ENCODE results near the gene SAMD1.
A peak's percentile ranks its signal among the peaks of the same experiment; 100 is the strongest.
"Not testable (repeated sequence)": the region's sequence is repeated elsewhere in the genome, so short reads cannot be mapped to it uniquely, and the experiment has no call there.

SAMD1 gene

DNA sequence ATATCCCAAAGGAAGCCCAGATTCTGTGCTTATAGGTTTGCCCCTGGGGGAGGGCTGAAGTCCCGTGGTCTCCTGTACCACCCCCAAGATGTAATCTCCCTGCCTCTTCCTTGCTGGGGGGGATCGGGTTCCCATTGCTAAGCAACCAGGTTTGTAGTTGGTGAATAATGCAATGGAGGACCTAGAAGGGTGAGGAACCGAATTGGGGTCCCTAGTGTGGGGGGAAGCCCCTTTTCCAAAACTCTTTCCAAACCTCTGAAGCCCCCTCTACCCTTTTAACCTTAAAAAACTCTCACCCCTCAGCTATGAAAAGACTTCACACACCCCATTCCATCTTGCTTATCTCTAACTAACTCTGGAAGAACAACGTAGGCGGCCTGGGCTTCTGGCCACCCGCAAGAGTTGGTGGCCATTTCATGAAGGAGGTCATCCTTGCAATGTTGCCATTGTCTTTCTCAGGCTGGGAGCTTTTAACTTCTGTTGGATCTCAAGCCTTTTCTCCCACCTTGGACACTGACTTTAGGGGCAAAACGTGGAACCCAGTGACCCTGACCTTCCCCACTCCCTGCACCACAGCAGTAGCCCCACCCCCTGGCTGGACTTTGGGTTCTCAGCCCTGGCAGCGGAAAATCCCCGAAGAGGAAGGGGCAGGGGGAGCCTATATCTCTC, 29.3 kb downstream of the SAMD1 start:
- no peak for DNase-seq (ENCODE audit: low spot score)

DNA sequence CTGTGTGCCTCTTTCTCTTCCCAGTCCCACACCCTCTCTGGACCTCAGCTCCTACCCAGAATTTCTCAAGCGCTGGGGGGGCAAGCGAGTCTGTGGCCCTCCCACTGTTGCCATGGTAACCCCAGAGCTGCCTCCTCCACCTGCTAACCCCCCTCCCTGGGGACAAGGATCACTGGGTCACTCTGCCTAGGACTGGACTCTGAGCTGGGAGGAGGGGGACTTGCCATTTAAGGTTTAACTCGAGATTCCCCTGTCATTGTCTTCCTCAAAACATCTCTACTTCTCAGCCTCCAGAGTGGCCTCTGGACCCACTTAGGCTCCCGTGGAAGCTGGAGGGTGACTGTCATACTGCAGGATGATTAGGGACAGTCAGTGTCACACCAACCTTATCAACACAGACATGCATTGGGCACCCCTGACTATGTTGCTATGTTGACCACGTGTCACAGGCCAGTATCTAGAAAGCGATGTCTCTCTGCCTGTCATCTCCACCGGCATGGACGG, 30.8 kb downstream of the SAMD1 start:
- no peak for DNase-seq (ENCODE audit: low spot score)

DNA sequence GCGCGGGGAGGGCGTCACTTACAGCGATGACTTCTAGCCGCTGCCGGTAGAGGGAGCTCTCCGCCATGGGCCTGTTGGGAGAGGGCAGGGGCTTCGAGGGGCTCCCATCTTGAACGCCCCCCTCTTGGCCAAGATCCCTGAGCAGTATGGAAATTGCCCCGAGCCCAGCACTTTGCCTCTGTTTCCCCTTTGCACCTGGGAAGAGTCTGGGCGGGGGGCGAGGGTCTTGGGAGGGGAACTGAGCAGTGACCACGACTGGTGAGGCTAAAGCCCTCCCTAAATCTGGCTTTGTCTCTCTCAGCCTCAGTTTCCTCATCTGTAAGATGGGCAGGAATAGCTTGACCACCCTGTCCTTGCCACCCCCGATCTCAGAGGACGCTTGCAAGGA, 31.5 kb downstream of the SAMD1 start:
- DNase-seq (ENCODE audit: low spot score) = no peak

DNA sequence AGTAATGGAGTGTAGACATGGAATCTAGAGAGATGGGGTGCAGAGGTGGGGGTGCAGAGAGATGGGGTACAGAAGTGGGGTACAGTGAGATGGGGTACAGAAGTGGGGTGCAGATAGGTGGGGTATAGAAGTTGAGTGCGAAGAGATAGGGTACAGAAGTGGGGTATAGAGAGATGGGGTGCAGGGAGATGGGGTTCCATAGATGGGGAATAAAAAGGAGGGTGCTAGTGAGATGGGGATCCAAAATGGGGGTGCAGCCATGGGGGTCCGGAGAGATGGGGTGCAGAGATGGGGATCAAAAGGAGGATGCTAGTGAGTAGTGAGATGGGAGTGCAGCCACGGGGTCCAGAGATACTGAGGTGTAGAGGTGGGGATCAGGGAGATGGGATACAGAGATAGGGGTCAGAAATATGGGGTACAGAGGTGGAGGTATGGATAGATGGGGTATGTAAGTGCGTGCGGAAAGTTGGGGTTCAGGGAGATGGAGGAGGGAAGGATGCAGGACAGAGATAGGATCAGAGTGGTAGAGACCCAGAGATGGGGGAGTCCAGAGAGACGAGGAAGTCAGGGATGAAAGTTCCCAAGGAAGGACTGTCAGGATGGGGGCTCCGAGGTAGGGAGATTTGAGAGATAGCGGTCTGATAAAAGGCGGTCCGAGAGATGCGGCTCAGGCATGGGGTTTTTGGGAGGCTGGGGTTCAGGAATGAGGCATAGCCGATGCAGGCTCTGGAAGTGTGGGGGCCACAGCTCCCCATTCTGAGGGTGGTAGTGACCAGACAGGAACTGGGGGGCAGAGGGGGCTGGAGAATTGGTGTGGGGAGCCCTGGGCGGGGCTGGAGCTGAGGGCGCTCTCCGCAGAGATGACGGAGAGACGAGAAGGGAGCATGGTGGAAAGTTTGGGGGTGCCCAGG, 32.1 kb downstream of the SAMD1 start:
- DNase-seq (ENCODE audit: low spot score) = no peak

DNA sequence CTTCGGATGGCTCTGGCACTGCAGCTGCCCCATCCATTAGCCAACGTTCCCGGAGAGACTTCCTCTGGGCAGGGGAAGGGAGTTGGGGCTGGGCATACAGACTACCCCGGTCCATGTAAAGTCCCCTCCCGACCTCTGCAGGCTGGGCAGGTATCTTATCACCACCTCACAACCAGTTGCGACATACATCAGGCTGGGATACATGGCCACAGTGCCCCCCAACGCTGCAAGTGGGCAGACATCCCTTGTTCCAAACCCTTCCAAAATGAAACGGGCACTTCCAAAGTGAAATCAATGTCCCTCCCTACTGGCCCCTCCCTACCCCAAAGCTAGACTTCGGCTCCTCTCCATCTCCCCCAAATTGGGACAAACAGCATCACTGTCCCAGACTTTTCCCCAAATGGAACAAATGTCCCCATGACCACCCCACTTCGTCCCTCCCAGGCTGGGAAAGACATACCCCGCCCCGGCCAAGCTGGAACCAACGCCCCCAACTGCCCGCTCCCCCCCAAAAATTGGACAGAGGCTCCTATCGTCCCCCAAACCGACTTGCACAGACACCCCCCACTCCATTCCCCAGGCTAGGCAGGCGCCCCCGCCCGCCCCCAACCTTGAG, 33.7 kb downstream of the SAMD1 start:
- no peak for DNase-seq (ENCODE audit: low spot score)

DNA sequence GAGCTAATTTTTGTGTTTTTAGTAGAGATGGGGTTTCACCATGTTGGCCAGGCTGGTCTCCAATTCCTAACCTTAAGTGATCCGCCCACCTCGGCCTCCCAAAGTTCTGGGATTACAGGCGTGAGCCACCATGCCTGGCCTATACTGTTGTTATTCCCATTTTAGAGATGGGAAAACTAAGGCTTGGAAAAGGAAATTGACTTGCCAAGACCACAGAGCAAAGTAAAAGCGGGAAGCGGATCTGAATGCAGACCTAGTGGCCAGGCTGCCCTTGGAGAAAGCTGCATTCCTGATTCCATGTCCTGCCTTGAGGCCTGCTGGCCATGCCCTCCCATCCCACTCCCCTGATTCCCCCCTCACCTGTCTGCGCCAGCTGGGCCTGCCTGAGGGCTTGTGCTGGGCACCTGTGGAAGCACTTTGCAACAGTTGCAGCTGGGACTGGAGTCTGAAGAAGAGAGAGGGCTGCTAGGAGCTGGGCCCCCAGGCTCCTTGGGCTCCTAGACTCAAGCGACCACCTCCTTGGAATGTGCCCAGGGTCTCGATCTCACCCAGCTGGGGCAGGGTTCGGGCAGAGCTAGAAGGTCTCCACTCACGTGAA, 34.4 kb downstream of the SAMD1 start:
- DNase-seq (ENCODE audit: low spot score) = no peak

DNA sequence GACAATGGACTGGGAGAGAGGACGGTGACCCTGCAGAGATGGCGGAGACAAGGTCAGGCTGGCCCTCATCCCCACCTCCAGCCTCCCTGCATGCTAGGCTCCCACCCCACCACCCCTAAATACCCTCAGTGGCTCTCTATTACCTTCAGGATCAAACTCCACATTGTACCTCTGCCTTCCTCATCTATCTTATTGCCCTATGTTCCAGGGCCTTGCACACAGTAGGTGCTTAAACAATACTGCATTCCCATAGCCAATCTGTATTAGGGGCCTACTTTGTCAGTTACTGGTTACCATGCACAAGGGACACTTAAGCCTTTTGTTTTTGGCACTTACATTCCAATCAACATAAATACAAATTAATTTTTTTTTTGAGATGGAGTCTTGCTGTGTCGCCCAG, 35.2 kb downstream of the SAMD1 start:
- no peak for DNase-seq (ENCODE audit: low spot score)

DNA sequence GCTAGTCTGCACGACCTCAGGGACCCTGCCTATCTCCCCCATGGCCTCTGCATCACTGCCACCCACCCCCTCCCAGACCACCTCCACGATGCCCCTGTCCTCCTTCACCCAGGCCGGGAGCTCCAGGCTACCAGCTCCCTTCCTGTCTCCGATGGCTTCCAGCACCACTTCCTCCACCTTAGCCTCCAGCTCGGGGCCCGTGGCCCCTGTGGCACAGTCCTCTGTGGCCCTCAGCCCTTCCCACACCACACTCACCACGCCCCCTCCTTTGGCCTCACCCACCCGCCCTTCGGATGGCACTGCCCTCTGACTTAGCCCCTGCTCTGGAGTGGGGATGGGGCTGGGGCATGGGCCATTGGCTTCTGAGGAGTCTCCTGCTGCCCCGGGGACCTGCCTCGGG, 35.8 kb downstream of the SAMD1 start:
- DNase-seq (ENCODE audit: low spot score) = no peak

DNA sequence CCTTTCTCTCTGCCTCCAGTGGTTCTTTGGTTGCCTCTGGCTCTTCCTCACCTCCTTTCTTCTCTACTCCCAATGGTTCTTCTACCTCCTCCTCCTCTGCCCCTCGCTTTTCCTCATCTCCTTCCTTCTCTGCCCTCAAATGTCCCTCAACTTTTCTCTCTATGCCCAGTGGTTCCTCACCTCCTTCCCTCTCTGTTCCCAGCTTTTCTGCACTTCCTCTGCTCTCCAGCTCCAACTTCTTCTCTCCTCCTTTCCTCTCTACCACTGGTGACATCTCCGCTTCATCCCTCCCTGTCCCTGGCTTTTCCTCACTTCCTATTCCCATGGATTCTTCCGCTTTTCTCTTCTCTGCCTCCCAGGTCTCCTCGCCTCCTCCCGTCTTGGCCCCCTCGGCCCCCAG, 36.5 kb downstream of the SAMD1 start:
- DNase-seq (ENCODE audit: low spot score) = no peak

DNA sequence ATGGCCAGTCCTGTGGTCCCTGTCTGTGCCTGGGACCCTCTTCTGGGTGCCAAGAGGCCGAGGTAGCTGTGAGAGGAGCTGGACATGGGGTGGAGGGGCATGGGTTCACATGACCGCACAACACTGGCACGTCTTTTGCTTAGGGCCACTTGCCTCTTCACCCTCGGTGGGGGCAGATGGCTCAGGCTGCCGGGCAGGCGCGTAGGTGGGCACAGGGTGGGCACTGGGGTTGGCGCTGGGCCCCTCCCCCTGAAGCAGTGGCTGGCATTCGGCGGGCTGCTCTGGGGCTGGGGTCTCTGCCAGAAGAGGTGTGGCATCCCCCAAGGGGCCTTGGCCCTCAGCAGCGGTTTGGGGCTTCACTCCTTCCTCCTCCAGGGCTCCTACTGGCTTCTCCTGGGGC, 37.1 kb downstream of the SAMD1 start:
- no peak for DNase-seq (ENCODE audit: low spot score)

DNA sequence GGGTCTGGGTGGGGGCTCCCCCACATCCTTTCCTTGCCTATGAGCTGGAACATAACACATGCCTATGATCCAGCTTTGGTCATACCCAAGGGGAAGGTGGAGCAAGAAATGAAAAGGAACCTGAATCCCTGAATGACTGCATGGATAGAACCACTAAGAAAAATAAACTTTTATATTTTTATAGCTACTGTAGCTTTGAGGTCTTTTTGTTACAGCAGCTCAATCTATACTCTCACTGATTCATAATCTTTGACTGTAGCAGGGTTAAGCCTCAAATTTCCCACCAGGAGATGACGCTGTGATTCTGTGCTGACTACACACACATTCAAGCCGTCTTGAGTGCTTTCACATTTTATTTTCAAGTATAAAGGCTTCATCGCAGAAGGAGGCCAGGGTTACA, 37.5 kb downstream of the SAMD1 start:
- DNase-seq (ENCODE audit: low spot score) = no peak

DNA sequence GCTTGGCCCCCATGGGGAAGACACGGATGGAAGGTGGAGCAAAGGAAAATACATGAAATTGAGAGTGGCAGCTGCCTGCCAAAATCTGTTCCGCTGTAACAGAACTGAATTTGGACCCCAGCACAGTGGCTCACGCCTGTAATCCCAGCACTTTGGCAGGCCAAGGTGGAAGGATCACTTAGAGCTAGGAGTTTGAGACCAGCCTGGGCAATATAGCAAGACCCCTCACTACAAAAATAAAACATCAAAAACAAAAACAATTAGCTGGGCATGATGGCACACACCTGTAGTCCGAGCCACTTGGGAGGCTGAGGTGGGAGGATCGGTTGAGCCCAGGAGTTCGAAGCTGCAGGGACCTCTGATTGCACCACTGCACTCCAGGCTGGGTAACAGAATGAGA, 38.1 kb downstream of the SAMD1 start:
- DNase-seq (ENCODE audit: low spot score) = no peak

DNA sequence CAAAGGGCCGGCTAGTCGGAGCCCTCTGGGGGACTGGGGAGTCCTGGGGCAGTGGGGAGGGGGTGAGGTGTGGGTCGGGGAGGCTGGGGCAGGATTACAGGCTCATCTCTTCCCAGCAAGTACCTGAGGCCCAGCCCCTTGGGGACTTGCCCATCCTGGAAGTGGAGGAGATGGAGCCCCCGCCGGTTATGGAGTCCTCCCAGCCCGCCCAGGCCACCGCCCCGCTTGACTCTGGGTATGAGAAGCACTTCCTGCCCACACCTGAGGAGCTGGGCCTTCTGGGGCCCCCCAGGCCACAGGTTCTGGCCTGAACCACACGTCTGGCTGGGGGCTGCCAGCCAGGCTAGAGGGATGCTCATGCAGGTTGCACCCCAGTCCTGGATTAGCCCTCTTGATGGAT, 38.6 kb downstream of the SAMD1 start:
- DNase-seq (ENCODE audit: low spot score) = no peak

DNA sequence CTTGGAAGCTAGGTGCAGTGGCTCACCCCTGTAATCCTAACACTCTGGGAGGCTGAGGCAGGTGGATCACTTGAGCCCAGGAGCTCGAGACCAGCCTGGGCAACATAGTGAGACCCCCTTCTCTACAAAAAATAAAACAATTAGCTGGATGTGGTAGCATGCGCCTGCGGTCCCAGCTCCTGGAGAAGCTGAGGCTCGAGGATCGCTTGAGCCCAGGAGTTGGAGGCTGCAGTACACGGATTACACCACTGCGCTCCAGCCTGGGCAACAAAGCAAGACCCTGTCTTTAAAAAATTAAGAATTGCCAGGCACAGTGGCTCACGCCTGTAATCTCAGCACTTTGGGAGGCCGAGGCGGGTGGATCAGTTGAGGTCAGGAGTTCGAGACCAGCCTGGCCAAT, 39.6 kb downstream of the SAMD1 start:
- not testable (repeated sequence) for DNase-seq (ENCODE audit: low spot score)

DNA sequence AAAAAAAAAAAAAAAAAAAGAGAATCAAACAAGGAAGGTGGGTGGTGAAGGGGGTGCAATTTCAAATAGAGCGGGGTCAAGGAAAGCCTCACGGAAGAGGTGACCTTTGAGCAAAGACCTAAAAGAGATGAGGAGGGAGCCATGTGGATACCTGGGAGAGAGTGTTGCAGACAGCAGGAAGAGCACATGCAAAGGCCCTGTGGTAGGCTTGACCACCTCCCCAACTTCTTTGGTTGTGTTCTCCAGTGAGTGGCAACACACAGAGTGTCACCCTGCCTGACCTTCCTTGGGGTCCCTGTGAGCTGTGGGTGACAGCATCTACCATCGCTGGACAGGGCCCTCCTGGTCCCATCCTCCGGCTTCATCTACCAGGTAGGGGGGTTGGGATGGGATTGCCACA, 40.0 kb downstream of the SAMD1 start:
- DNase-seq (ENCODE audit: low spot score) = no peak

DNA sequence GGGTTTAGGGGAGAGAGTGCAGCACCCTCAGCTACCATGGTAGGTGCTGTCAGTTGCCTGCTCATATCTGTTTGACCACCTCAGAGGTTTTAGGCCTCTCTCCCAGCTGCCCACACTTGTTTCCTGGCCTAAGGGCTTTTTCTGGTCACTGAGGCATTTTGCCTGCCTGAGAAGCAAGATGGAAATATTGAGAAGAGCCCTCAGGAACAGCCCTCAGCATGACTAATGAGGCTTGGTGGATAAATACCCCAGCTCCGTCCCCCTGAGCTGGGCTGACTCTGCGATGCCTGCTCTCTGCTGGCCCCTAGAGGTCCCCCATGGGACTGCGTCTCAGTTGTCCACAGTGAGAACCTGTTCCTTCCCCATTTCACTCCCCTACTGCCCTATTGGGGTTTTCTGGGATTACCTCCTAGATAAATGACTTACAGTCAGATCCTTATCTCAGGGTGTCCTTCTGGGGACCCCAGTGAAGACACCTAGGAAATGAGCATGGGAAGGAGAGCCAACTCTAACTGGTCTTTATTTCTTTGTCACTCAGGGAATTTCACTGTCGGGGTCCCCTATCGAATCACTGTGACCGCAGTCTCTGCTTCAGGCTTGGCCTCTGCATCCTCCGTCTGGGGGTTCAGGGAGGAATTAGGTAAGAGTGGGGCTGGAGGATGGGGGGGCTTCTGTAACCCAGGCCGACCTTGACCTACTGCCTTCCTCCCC, 42.0 kb downstream of the SAMD1 start:
- peak; percentile 60 for DNase-seq (ENCODE audit: low spot score)

DNA sequence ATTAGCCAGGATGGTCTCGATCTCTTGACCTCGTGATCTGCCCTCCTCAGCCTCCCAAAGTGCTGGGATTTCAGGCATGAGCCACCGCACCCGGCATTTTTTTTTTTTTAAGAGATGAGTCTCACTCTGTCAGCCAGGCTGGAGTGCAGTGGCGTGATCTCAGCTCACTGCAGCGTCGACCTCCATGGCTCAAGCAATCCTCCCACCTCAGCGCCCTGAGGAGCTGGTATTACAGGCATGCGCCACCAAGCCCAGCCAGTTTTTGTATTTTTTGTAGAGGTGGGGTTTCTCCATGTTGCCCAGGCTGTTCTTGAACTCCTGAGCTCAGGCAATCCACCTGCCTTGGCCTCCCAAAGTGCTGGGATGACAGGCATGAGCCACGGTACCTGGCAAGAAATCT, 42.7 kb downstream of the SAMD1 start:
- DNase-seq (ENCODE audit: low spot score) = not testable (repeated sequence)

DNA sequence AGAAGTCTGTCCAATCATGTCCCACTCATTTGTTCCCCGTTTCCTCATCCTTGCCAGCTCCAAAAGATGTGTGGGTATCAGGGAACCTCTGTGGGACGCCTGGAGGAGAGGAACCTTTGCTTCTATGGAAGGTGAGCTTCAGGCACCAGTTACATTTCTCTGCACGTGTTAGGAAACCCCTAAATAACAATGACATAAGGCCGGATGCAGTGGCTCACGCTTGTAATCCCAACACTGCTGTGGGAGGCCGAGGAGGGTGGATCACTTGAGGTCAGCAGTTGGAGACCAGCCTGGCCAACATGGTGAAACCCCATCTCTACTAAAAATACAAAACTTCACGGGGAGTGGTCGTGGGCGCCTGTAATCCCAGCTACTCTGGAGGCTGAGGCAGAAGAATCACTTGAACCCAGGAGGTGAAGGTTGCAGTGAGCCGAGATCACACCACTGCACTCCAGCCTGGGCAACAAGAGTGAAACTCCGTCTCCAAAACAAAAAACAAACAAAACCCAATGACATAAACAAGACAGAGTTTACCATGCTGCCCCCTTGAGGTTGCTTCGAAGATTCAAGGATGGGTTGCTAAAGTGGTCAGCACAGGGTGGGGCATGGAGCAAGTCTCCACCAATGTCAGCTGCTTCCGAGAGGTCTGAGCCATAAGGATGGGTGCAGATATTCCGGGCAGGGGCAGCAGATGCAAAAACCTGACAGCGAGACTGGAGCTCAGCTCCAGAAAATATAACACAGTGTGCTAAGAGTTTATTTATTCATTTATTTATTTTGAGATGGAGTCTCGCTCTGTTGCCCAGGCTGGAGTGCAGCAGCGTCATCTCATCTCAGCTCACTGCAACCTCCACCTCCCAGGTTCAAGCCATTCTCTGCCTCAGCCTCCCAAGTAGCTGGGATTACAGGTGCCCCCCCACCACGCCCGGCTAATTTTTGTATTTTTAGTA, 47.6 kb downstream of the SAMD1 start:
- DNase-seq (ENCODE audit: low spot score) = peak; percentile 70

DNA sequence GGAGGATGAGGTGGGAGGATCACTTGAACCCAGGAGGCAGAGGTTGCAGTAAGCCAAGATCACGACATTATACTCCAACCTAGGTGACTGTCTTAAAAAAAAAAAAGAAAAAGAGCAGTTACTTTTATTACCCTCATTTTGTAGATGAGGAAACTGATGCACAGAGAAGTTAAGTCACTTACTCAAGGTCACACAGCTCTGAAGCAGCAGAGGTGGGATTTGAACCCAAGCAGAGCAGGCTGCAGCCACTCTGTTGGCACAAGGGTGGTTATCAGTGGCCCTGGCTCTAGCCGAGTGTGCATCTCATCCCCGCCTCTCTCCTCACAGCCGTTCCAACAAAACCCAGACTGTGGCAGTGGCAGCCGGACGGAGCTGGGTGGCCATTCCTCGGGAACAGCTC, 51.4 kb downstream of the SAMD1 start:
- no peak for DNase-seq (ENCODE audit: low spot score)
